ENCODE results near the gene DDX54. TPM values are rescaled to one million over a fixed set of nuclear protein-coding genes. Genes with fewer than 3 reads are reported as not detected.
"Not testable (repeated sequence)": the region's sequence is repeated elsewhere in the genome, so short reads cannot be mapped to it uniquely, and the experiment has no call there.

Gene DDX54
- total and polyA plus RNA-seq, 8 donors: 42.0 to 73.6 (median 60.8) TPM

DNA sequence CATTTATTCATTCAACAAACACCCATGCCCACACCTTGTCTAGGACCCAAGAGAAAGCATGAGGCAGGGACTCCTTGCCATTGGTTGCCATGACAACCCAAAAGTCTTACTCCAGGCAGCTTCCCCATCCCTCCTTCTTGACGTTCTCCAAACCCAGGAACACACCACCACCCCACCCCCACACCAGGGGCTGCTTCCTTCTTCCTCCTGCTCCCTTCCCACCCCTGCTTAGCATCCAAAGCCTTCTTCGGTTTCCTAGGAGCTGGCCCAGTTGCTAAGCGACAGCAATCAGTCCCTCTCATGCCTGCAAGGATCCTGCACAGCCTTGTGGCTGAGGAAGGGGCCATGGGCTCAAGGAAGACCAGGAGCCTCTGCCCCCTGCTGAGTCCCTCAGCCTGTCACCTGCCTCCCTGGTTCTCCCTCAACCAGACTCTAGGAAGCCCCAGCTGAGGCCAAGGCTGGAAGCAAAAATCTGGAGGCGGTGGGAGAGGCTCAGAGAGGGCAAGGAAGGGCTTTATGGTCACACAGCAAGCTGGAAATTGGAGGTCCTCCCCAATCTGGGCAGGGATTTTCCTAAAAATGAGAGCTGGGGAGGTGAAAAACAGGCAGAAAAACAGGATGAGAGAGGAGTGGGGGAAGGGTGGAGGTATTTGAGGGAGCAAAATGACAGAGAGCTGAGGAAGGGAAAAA is 65.2 kb downstream of the DDX54 start:
- Histone ChIP-seq H3K27ac (no peak overlapping the region), H3K9me3 (peaks cover 0 to 4% of the 10 kb centered on the region in 2 donors), H3K27me3 (peaks cover 0 to 22% of the 10 kb centered on the region in 2 donors), H3K36me3 (no peaks in the 10 kb centered on the region), H3K4me1 (no peaks in the 10 kb centered on the region), H3K4me3 (no peak overlapping the region)
- no peak for TF ChIP-seq CTCF (IDR thresholded peaks at IDR 0.05)
- intact Hi-C loops (cut with DNase I): no loop called here
- ATAC-seq (no peak), DNase-seq (no peak)

GRCh38 chr12:113118142-113118541 is 67.1 kb downstream of the DDX54 start:
- TF ChIP-seq CTCF (IDR thresholded peaks at IDR 0.05): no peak

DNA sequence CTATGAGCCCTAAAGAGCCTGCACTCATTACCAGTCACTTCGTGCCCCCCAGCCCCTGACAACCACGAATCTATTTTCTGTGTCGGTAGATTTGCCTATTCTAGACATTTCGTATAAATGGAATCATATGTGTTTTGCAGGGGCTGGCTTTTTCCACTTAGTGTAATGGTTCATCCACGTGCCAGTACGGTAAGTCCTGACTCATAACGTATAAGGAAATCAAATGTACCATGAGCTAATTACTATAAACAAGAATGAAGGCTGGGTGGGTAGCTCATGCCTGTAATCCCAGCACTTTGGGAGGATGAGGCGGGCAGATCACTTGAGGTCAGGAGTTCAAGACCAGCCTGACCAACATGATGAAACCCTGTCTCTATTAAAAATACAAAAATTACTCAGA is 67.6 kb downstream of the DDX54 start:
- ATAC-seq; H3K4me1 ChIP-seq; intact Hi-C loops (cut with DNase I); DNase-seq; H3K4me3 ChIP-seq; H3K9me3 ChIP-seq; H3K27ac ChIP-seq; H3K36me3 ChIP-seq: not testable (repeated sequence)
- peaks cover 0 to 42% of the 10 kb centered on the region in 2 donors for H3K27me3 ChIP-seq

More at GRCh38 chr12:113118142-113118541, 67.1 kb downstream of the DDX54 start:
- ATAC-seq (no peak), DNase-seq (no peak)
- Histone ChIP-seq H3K9me3 (peaks cover 0 to 1% of the 10 kb centered on the region in 2 donors), H3K4me3 (no peak overlapping the region), H3K4me1 (no peaks in the 10 kb centered on the region), H3K27me3 (peaks cover 0 to 40% of the 10 kb centered on the region in 2 donors), H3K27ac (no peak overlapping the region), H3K36me3 (no peaks in the 10 kb centered on the region)
- intact Hi-C loops (cut with DNase I): no loop called here

GRCh38 chr12:113116875-113117274 is 68.4 kb downstream of the DDX54 start:
- no peak for TF ChIP-seq CTCF (IDR thresholded peaks at IDR 0.05)
- intact Hi-C loops (cut with DNase I): no loop called here
- peaks cover 0 to 48% of the 10 kb centered on the region in 2 donors for H3K27me3 ChIP-seq
- ATAC-seq (peak; percentile 61), DNase-seq (no peak)
- H3K36me3 ChIP-seq: no peaks in the 10 kb centered on the region
- H3K9me3 ChIP-seq: no peaks in the 10 kb centered on the region
- no peaks in the 10 kb centered on the region for H3K4me1 ChIP-seq
- H3K4me3 ChIP-seq: no peak overlapping the region
- H3K27ac ChIP-seq: no peak overlapping the region

DNA sequence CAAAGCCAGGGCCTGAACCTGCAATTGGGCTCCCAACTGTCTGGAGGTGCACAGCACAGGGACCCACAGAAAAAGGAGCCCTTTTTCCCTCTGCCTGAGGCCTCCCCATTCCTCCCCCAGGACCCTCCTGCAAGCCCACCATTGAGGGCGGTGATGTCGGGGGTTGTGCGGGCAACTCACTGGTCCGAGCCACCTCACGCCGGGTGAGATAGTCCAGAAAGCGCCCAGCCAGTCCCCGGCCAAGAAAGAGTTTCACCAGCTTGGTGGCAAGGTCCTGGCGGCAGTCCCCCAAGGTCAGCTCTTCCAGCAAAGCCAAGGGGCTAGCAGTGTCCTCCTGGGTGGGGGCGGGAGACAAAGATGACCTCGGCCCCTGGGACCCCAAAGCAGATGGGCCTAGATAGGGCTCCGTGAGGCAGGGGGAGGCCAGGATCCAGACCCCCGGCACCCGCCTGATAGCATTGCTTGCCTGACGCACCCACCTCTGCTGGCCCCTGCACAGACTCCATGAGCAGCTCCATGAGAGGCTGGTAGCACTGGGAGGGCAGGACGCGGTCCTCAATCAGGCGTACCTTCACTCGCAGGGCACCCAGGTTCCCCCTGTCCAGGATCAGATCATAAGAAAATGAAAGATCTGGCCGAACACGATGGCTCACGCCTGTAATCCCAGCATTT is 69.7 kb downstream of the DDX54 start:
- H3K9me3 ChIP-seq: no peaks in the 10 kb centered on the region
- ATAC-seq (no peak), DNase-seq (no peak)
- no peak for TF ChIP-seq CTCF (IDR thresholded peaks at IDR 0.05)
- intact Hi-C loops (cut with DNase I): no loop called here
- H3K4me1 ChIP-seq: no peaks in the 10 kb centered on the region
- H3K4me3 ChIP-seq: no peak overlapping the region
- H3K27me3 ChIP-seq: peaks cover 0 to 51% of the 10 kb centered on the region in 2 donors
- H3K36me3 ChIP-seq: no peaks in the 10 kb centered on the region
- no peak overlapping the region for H3K27ac ChIP-seq
